Panc1 (cell line): ENCODE data around the gene NCAM2. TPM values are rescaled to one million over a fixed set of nuclear protein-coding genes. Genes with fewer than 3 reads are reported as not detected.

Experiments used
- ATAC-seq: fragments of 200-7000 bp; cut with Tn5 transposase; 2 replicates; pipeline ENCODE4 v1.9.1; 2020; ENCODE audit warnings: mild to moderate bottlenecking, moderate library complexity
- BruUV-seq: library from RNA; stranded (reverse); fragments of 400-500 nt; replicated peaks from 2 replicates; lab custom pipeline; 2021; lab: Mats Ljungman, UMichigan
- CTCF ChIA-PET: fragments of 300-600 bp; sonication (Branson Sonifier 250); formaldehyde crosslinking; loops from one replicate; lab custom pipeline; 2022; ENCODE audit warnings: antibody characterized with exemption; lab: Charles Lee
- POLR2A ChIA-PET: fragments of 300-600 bp; sonication (Branson Sonifier 250); formaldehyde crosslinking; loops from one replicate; lab custom pipeline; 2022; ENCODE audit warnings: antibody characterized with exemption; lab: Charles Lee
- DNase-seq: peaks from one replicate; pipeline ENCODE4 v3.0.0-alpha.2; 2010; ENCODE audit warnings: low read depth, low spot score
- H3K27ac ChIP-seq: 2 replicates; pipeline ENCODE4 v1.5.1; 2011; ENCODE audit warnings: mild to moderate bottlenecking, low read length, inconsistent platforms
- H3K27me3 ChIP-seq: fragments of 200-500 bp; sonication (Bioruptor generic); 2 replicates; pipeline ENCODE4 v1.6.0; 2014; ENCODE audit warnings: low read length, inconsistent platforms; ENCODE audit not compliant: control insufficient read depth, insufficient read depth
- H3K36me3 ChIP-seq: fragments of 200-500 bp; sonication (Bioruptor generic); 2 replicates; pipeline ENCODE4 v1.5.1; 2014; ENCODE audit warnings: inconsistent platforms, mild to moderate bottlenecking, low read length, moderate library complexity; ENCODE audit not compliant: control insufficient read depth, insufficient read depth
- H3K4me1 ChIP-seq: 2 replicates; pipeline ENCODE4 v1.5.1; 2011; ENCODE audit warnings: inconsistent platforms, mild to moderate bottlenecking, low read length, moderate library complexity; ENCODE audit not compliant: control insufficient read depth, insufficient read depth
- H3K4me3 ChIP-seq, 2 experiments: 2 replicates each; pipeline ENCODE4 v1.5.1; 2011 to 2012; ENCODE audit warnings: low read depth in 2 of 2, low read length in 2 of 2, mild to moderate bottlenecking in 2 of 2, inconsistent platforms in 1 of 2, moderate library complexity in 1 of 2
- H3K9me3 ChIP-seq: fragments of 200-500 bp; sonication (Bioruptor generic); 2 replicates; pipeline ENCODE4 v1.5.1; 2014; ENCODE audit warnings: low read depth, mild to moderate bottlenecking, inconsistent platforms, low read length, moderate library complexity; ENCODE audit not compliant: control insufficient read depth, insufficient read depth
- POLR2AphosphoS5 ChIP-seq: IDR thresholded peaks from 2 replicates; pipeline ENCODE4 v1.6.1; 2012; ENCODE audit warnings: mild to moderate bottlenecking, low read depth, low read length, moderate library complexity
- SIN3A ChIP-seq: IDR thresholded peaks from 2 replicates; pipeline ENCODE4 v1.6.1; 2012; ENCODE audit warnings: low read depth, mild to moderate bottlenecking, low read length, moderate library complexity, borderline replicate concordance; ENCODE audit not compliant: insufficient read depth
- TCF7L2 ChIP-seq: IDR thresholded peaks from 2 replicates; pipeline ENCODE4 v1.6.1; 2011; ENCODE audit warnings: mild to moderate bottlenecking, low read depth, low read length, inconsistent platforms
- in situ Hi-C: cut with HindIII; loops from 2 replicates; pipeline ENCODE4 v1.10.0; 2016; ENCODE audit warnings: low sequenced_read_pairs, low pct_unique_long_range_greater_than_20kb
- intact Hi-C: fragments of 100-400 bp; cut with micrococcal nuclease; formaldehyde crosslinking; loops from one replicate; pipeline ENCODE4 v1.10.0; 2022; ENCODE audit not compliant: unreplicated experiment
- total RNA-seq: library from RNA; stranded (reverse); gene quantifications from one replicate; pipeline ENCODE4 v1.2.1, GENCODE V29; 2021; ENCODE audit not compliant: unreplicated experiment
- TF ChIP-seq, protein P1 (sequence below), 2 experiments: IDR thresholded peaks; 2 replicates each; pipeline ENCODE4 v1.6.1; 2011 to 2012; ENCODE audit warnings: low read depth in 2 of 2, control low read depth in 1 of 2, low read length in 1 of 2, mild to moderate bottlenecking in 1 of 2, moderate library complexity in 1 of 2; ENCODE audit not compliant: insufficient read depth in 1 of 2
- TF ChIP-seq, protein P2 (sequence below): fragments of 450-650 bp; IDR thresholded peaks from 2 replicates; pipeline ENCODE4 v1.5.1; 2017; ENCODE audit warnings: mild to moderate bottlenecking

The NCAM2 gene
- total RNA-seq, 1 experiment from 2014 or later: 2.2 TPM

DNA sequence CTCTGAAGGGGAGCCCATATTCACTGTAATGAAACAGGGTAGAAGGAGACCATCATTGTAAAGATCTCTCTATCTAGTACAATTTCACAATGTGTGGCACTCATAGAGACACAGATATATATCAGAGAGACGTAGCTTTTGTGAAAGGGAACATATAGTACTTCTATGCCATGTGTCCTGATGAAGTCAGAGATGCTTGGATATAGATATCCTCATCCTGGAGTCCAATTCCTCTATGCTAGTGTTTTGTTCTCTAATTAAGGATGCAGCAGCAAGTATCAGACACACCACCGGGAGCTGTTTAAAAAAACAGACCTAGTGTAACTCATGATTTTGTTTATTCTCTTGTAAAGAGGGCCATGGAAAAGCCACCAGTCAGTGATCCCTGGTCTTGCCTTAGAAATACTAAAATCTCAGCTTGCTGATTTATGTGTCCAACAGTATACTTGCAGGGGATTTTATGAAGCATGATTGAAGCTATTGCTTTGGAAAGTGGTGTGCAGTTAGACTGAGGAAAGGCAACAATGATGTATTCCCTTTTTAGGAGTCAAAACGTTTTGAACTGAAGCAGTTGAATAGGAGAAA lies 2.5 kb downstream of the NCAM2 start:
- no peaks in the 10 kb centered on the region for H3K9me3 ChIP-seq
- ChIA-PET POLR2A (no interaction called here), CTCF (no interaction called here)
- TF ChIP-seq TCF7L2 (no peak), SIN3A (no peak), POLR2AphosphoS5 (no peak)
- TF ChIP-seq, protein P1, sequence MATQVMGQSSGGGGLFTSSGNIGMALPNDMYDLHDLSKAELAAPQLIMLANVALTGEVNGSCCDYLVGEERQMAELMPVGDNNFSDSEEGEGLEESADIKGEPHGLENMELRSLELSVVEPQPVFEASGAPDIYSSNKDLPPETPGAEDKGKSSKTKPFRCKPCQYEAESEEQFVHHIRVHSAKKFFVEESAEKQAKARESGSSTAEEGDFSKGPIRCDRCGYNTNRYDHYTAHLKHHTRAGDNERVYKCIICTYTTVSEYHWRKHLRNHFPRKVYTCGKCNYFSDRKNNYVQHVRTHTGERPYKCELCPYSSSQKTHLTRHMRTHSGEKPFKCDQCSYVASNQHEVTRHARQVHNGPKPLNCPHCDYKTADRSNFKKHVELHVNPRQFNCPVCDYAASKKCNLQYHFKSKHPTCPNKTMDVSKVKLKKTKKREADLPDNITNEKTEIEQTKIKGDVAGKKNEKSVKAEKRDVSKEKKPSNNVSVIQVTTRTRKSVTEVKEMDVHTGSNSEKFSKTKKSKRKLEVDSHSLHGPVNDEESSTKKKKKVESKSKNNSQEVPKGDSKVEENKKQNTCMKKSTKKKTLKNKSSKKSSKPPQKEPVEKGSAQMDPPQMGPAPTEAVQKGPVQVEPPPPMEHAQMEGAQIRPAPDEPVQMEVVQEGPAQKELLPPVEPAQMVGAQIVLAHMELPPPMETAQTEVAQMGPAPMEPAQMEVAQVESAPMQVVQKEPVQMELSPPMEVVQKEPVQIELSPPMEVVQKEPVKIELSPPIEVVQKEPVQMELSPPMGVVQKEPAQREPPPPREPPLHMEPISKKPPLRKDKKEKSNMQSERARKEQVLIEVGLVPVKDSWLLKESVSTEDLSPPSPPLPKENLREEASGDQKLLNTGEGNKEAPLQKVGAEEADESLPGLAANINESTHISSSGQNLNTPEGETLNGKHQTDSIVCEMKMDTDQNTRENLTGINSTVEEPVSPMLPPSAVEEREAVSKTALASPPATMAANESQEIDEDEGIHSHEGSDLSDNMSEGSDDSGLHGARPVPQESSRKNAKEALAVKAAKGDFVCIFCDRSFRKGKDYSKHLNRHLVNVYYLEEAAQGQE (IDR thresholded peaks at IDR 0.05; ENCODE audit: insufficient read depth in 1 of 2, low read depth in 2 of 2, low read length in 1 of 2): no peak
- TF ChIP-seq, protein P2, sequence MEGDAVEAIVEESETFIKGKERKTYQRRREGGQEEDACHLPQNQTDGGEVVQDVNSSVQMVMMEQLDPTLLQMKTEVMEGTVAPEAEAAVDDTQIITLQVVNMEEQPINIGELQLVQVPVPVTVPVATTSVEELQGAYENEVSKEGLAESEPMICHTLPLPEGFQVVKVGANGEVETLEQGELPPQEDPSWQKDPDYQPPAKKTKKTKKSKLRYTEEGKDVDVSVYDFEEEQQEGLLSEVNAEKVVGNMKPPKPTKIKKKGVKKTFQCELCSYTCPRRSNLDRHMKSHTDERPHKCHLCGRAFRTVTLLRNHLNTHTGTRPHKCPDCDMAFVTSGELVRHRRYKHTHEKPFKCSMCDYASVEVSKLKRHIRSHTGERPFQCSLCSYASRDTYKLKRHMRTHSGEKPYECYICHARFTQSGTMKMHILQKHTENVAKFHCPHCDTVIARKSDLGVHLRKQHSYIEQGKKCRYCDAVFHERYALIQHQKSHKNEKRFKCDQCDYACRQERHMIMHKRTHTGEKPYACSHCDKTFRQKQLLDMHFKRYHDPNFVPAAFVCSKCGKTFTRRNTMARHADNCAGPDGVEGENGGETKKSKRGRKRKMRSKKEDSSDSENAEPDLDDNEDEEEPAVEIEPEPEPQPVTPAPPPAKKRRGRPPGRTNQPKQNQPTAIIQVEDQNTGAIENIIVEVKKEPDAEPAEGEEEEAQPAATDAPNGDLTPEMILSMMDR: no peak
- no peaks in the 10 kb centered on the region; the same call in 1 of the 2 replicates for H3K27me3 ChIP-seq
- intact Hi-C loops (loop anchor here (10.0 kb wide), 1 partner anchor 374 kb away; no protein-coding TSS in a partner anchor), in situ Hi-C loops (no loop called here)
- H3K4me3 ChIP-seq: no peak overlapping the region
- no peaks in the 10 kb centered on the region for H3K36me3 ChIP-seq
- DNase-seq (no peak), ATAC-seq (no peak)
- no peaks in the 10 kb centered on the region for H3K4me1 ChIP-seq
- H3K27ac ChIP-seq: no peak overlapping the region
- BruUV-seq: no TSS peak

GRCh38 chr21:21001591-21002100 lies 3.4 kb downstream of the NCAM2 start:
- in situ Hi-C loops: no loop called here

More at GRCh38 chr21:21001591-21002100, 3.4 kb downstream of the NCAM2 start:
- BruUV-seq: no TSS peak
- ChIA-PET POLR2A (no interaction called here), CTCF (no interaction called here)
- Histone ChIP-seq H3K4me1 (no peaks in the 10 kb centered on the region), H3K27ac (no peak overlapping the region), H3K27me3 (no peaks in the 10 kb centered on the region; the same call in 1 of the 2 replicates), H3K4me3 (no peak overlapping the region), H3K36me3 (no peaks in the 10 kb centered on the region), H3K9me3 (no peaks in the 10 kb centered on the region)
- DNase-seq: no peak
- no peak for ATAC-seq
- TF ChIP-seq TCF7L2: no peak
- TF ChIP-seq SIN3A: no peak
- TF ChIP-seq, protein P2: no peak
- TF ChIP-seq POLR2AphosphoS5: no peak
- TF ChIP-seq, protein P1 (IDR thresholded peaks at IDR 0.05; ENCODE audit: insufficient read depth in 1 of 2, low read depth in 2 of 2, low read length in 1 of 2): no peak
- intact Hi-C loops: loop anchor here (10.0 kb wide), 1 partner anchor 373 kb away; no protein-coding TSS in a partner anchor
